ENCODE measurements around the gene DPH5. TPM values are rescaled to one million over a fixed set of nuclear protein-coding genes. Genes with fewer than 3 reads are reported as not detected.

DPH5 gene
- total RNA-seq, 1 experiment from 2014 or later: 25.8 TPM

DNA sequence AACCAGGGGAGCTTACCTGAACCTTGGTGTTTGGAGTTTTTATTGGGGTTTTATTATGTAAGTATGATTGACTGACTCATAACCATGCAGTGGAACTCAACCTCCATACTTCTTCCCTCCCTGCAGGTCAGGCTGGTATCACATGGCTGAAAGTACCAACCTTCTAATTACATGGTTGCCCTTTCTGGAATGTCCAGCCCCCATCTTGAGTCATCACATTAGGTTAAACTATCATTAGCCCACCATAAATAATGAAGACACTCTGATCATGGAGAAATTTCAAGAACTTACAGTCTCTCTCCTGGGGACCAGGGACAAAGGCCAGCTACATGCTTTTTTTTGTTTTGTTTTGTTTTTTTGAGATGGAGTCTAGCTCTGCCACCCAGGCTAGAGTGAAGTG is 19.2 kb upstream of the DPH5 start:
- BruUV-seq (replicated peaks): no TSS peak
- no peaks in the 10 kb centered on the region for H3K36me3 Mint-ChIP-seq (ENCODE audit: insufficient read depth, unreplicated experiment)
- H3K27me3 Mint-ChIP-seq (ENCODE audit: unreplicated experiment): no peaks in the 10 kb centered on the region
- no peak for DNase-seq
- no peaks in the 10 kb centered on the region for H3K4me1 Mint-ChIP-seq (ENCODE audit: low read depth, unreplicated experiment)
- intact Hi-C loops (cut with micrococcal nuclease; ENCODE audit: unreplicated experiment): no loop called here
- CTCF ChIA-PET: no interaction called here
- no peak overlapping the region for H3K27ac Mint-ChIP-seq (ENCODE audit: unreplicated experiment)
- no peak overlapping the region for H3K4me3 Mint-ChIP-seq (ENCODE audit: low read depth, unreplicated experiment)
- H3K9me3 Mint-ChIP-seq (ENCODE audit: low read depth, unreplicated experiment): no peaks in the 10 kb centered on the region
- TF ChIP-seq, protein P1, sequence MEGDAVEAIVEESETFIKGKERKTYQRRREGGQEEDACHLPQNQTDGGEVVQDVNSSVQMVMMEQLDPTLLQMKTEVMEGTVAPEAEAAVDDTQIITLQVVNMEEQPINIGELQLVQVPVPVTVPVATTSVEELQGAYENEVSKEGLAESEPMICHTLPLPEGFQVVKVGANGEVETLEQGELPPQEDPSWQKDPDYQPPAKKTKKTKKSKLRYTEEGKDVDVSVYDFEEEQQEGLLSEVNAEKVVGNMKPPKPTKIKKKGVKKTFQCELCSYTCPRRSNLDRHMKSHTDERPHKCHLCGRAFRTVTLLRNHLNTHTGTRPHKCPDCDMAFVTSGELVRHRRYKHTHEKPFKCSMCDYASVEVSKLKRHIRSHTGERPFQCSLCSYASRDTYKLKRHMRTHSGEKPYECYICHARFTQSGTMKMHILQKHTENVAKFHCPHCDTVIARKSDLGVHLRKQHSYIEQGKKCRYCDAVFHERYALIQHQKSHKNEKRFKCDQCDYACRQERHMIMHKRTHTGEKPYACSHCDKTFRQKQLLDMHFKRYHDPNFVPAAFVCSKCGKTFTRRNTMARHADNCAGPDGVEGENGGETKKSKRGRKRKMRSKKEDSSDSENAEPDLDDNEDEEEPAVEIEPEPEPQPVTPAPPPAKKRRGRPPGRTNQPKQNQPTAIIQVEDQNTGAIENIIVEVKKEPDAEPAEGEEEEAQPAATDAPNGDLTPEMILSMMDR (IDR thresholded peaks at IDR 0.05; ENCODE audit: unreplicated experiment): no peak

DNA sequence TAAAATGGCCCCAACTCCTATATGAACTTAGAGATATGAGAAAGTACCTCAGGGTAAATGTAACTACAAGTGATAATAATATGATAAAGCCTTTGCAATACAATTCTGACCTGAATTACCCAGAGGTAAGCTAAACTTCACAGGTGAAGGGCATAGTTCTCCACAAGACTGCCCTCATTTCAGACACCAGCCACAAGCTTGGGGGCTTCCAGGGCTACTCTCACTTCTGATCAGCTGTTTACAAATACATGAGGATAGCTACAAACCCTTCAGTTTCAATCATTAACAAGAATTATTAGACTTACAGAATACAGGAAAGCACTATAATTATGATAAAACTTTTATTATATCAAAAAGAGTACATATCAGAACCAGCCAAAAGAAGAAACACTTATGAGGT is 18.7 kb upstream of the DPH5 start:
- BruUV-seq (replicated peaks): no TSS peak
- no peak overlapping the region for H3K27ac Mint-ChIP-seq (ENCODE audit: unreplicated experiment)
- no peak for DNase-seq
- no peaks in the 10 kb centered on the region for H3K27me3 Mint-ChIP-seq (ENCODE audit: unreplicated experiment)
- CTCF ChIA-PET: no interaction called here
- H3K9me3 Mint-ChIP-seq (ENCODE audit: low read depth, unreplicated experiment): no peaks in the 10 kb centered on the region
- intact Hi-C loops (cut with micrococcal nuclease; ENCODE audit: unreplicated experiment): no loop called here
- no peaks in the 10 kb centered on the region for H3K4me1 Mint-ChIP-seq (ENCODE audit: low read depth, unreplicated experiment)
- H3K4me3 Mint-ChIP-seq (ENCODE audit: low read depth, unreplicated experiment): no peak overlapping the region
- TF ChIP-seq, protein P1 (IDR thresholded peaks at IDR 0.05; ENCODE audit: unreplicated experiment): no peak
- no peaks in the 10 kb centered on the region for H3K36me3 Mint-ChIP-seq (ENCODE audit: insufficient read depth, unreplicated experiment)

DNA sequence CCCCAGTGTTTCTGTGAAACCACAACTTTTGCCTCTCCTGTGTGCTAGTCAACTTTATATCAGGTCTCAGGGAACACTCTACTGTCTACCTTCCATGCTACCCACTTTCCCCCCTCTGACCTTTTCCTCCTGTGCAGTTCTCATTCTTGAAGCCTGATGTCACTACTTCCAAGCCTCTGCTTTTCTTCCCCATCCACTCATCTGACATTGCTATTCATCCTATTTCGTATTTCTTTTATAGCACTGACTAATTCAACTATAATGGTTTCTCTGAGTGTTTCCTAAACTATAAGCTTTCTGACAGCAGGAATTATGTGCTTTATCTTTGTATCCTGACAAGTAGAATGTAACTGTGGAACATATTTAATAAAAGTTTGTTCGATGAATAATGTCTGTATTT is 18.2 kb upstream of the DPH5 start:
- TF ChIP-seq, protein P1 (IDR thresholded peaks at IDR 0.05; ENCODE audit: unreplicated experiment): no peak
- H3K4me3 Mint-ChIP-seq (ENCODE audit: low read depth, unreplicated experiment): no peak overlapping the region
- intact Hi-C loops (cut with micrococcal nuclease; ENCODE audit: unreplicated experiment): no loop called here
- H3K36me3 Mint-ChIP-seq (ENCODE audit: insufficient read depth, unreplicated experiment): no peaks in the 10 kb centered on the region
- no peaks in the 10 kb centered on the region for H3K27me3 Mint-ChIP-seq (ENCODE audit: unreplicated experiment)
- no peak for DNase-seq
- no peaks in the 10 kb centered on the region for H3K9me3 Mint-ChIP-seq (ENCODE audit: low read depth, unreplicated experiment)
- no peaks in the 10 kb centered on the region for H3K4me1 Mint-ChIP-seq (ENCODE audit: low read depth, unreplicated experiment)
- H3K27ac Mint-ChIP-seq (ENCODE audit: unreplicated experiment): no peak overlapping the region
- BruUV-seq (replicated peaks): no TSS peak
- CTCF ChIA-PET: no interaction called here

GRCh38 chr1:101041300-101041699 is 15.7 kb upstream of the DPH5 start:
- Mint-ChIP-seq H3K27ac (ENCODE audit: unreplicated experiment) (no peak overlapping the region), H3K9me3 (ENCODE audit: low read depth, unreplicated experiment) (peaks cover 3% of the 10 kb centered on the region), H3K4me1 (ENCODE audit: low read depth, unreplicated experiment) (no peaks in the 10 kb centered on the region), H3K4me3 (ENCODE audit: low read depth, unreplicated experiment) (no peak overlapping the region), H3K36me3 (ENCODE audit: insufficient read depth, unreplicated experiment) (no peaks in the 10 kb centered on the region), H3K27me3 (ENCODE audit: unreplicated experiment) (no peaks in the 10 kb centered on the region)
- intact Hi-C loops (cut with micrococcal nuclease; ENCODE audit: unreplicated experiment): no loop called here
- DNase-seq: no peak
- CTCF ChIA-PET: no interaction called here
- no TSS peak for BruUV-seq (replicated peaks)
- TF ChIP-seq, protein P1 (IDR thresholded peaks at IDR 0.05; ENCODE audit: unreplicated experiment): no peak

DNA sequence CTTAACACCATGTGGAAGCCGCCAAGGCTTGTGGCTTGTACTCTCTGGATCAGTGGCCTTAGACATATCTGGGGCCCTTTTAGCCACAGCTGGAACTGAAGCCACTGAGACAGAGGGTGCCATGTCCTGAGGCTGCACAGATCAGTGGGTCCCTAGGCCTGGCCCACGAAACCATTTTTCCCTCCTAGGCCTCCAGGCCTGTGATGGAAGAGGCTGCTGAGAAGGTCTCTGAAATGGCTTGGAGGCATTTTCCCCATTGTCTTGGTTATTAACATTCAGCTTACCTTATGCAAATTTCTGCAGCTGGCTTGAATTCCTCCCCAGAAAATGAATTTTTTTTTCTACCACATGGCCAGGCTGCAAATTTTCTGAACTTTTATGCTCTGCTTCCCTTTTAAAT is 15.1 kb upstream of the DPH5 start:
- Mint-ChIP-seq H3K27ac (ENCODE audit: unreplicated experiment) (no peak overlapping the region), H3K36me3 (ENCODE audit: insufficient read depth, unreplicated experiment) (no peaks in the 10 kb centered on the region), H3K4me3 (ENCODE audit: low read depth, unreplicated experiment) (no peak overlapping the region), H3K27me3 (ENCODE audit: unreplicated experiment) (no peaks in the 10 kb centered on the region), H3K4me1 (ENCODE audit: low read depth, unreplicated experiment) (no peaks in the 10 kb centered on the region), H3K9me3 (ENCODE audit: low read depth, unreplicated experiment) (peaks cover 3% of the 10 kb centered on the region)
- TF ChIP-seq, protein P1 (IDR thresholded peaks at IDR 0.05; ENCODE audit: unreplicated experiment): no peak
- BruUV-seq (replicated peaks): no TSS peak
- intact Hi-C loops (cut with micrococcal nuclease; ENCODE audit: unreplicated experiment): no loop called here
- CTCF ChIA-PET: no interaction called here
- DNase-seq: no peak
